ENCODE data around the gene NF2.

Gene NF2

GRCh38 chr22:29722151-29722550 is 118.7 kb downstream of the NF2 start:
- no peak for DNase-seq (ENCODE audit: low read depth)

GRCh38 chr22:29722587-29722986 is 119.2 kb downstream of the NF2 start:
- no peak for DNase-seq (ENCODE audit: low read depth)

GRCh38 chr22:29723766-29724165 is 120.3 kb downstream of the NF2 start:
- DNase-seq (ENCODE audit: low read depth): no peak

GRCh38 chr22:29724843-29725242 is 121.4 kb downstream of the NF2 start:
- DNase-seq (ENCODE audit: low read depth): no peak

- no peak for DNase-seq (ENCODE audit: low read depth)
Observed at GRCh38 chr22:29726106-29726505, 122.7 kb downstream of the NF2 start.

GRCh38 chr22:29726512-29727130 is 123.2 kb downstream of the NF2 start:
- DNase-seq (ENCODE audit: low read depth): no peak

- DNase-seq (ENCODE audit: low read depth): peak; percentile 9
Observed at GRCh38 chr22:29727131-29727523, 123.7 kb downstream of the NF2 start.

GRCh38 chr22:29729161-29729560 is 125.7 kb downstream of the NF2 start:
- no peak for DNase-seq (ENCODE audit: low read depth)

GRCh38 chr22:29731058-29731850 is 127.8 kb downstream of the NF2 start:
- DNase-seq (ENCODE audit: low read depth): no peak

- no peak for DNase-seq (ENCODE audit: low read depth)
Observed at GRCh38 chr22:29732883-29733282, 129.4 kb downstream of the NF2 start.

- no peak for DNase-seq (ENCODE audit: low read depth)
Observed at GRCh38 chr22:29733362-29734201, 130.1 kb downstream of the NF2 start.

GRCh38 chr22:29734406-29734805 is 131.0 kb downstream of the NF2 start:
- no peak for DNase-seq (ENCODE audit: low read depth)

- no peak for DNase-seq (ENCODE audit: low read depth)
Observed at GRCh38 chr22:29734838-29735237, 131.4 kb downstream of the NF2 start.

- DNase-seq (ENCODE audit: low read depth): no peak
Observed at GRCh38 chr22:29735416-29735815, 132.0 kb downstream of the NF2 start.

- DNase-seq (ENCODE audit: low read depth): no peak
Observed at GRCh38 chr22:29737251-29738117, 134.1 kb downstream of the NF2 start.

- no peak for DNase-seq (ENCODE audit: low read depth)
Observed at GRCh38 chr22:29738118-29738815, 134.8 kb downstream of the NF2 start.

- DNase-seq (ENCODE audit: low read depth): no peak
Observed at GRCh38 chr22:29739346-29739875, 136.0 kb downstream of the NF2 start.

- no peak for DNase-seq (ENCODE audit: low read depth)
Observed at GRCh38 chr22:29740216-29740615, 136.8 kb downstream of the NF2 start.

- no peak for DNase-seq (ENCODE audit: low read depth)
Observed at GRCh38 chr22:29741926-29742325, 138.5 kb downstream of the NF2 start.

- DNase-seq (ENCODE audit: low read depth): no peak
Observed at GRCh38 chr22:29742326-29742725, 138.9 kb downstream of the NF2 start.

GRCh38 chr22:29744902-29745301 is 141.5 kb downstream of the NF2 start:
- DNase-seq (ENCODE audit: low read depth): no peak

All from activated T-cell treated with anti-CD3 and anti-CD28 coated beads for 48 hours (primary cell).